Mesodermal cell (in vitro differentiated cells): Measurements from ENCODE around the gene UQCRQ.
"Not testable (repeated sequence)": the region's sequence is repeated elsewhere in the genome, so short reads cannot be mapped to it uniquely, and the experiment has no call there.

Experiments
- H3K27ac ChIP-seq: 2 replicates; pipeline ENCODE4 v1.7.0; 2013; ENCODE audit warnings: mild to moderate bottlenecking, low read depth, low read length, moderate library complexity; ENCODE audit not compliant: severe bottlenecking
- H3K36me3 ChIP-seq: 2 replicates; pipeline ENCODE4 v1.7.1; 2013; ENCODE audit warnings: mild to moderate bottlenecking, low read length, moderate library complexity; ENCODE audit not compliant: control insufficient read depth, insufficient read depth
- H3K4me1 ChIP-seq: one replicate; pipeline ENCODE4 v1.7.1; 2013; ENCODE audit warnings: mild to moderate bottlenecking, low read length; ENCODE audit not compliant: insufficient read depth, control insufficient read depth, poor library complexity, severe bottlenecking
- H3K4me3 ChIP-seq: 2 replicates; pipeline ENCODE4 v1.7.0; 2013; ENCODE audit warnings: low read length, control low read depth, mild to moderate bottlenecking; ENCODE audit not compliant: insufficient read depth, poor library complexity, severe bottlenecking; ENCODE audit errors: extremely low read depth
- H3K9me3 ChIP-seq: 2 replicates; pipeline ENCODE4 v1.7.1; 2013; ENCODE audit warnings: mild to moderate bottlenecking, low read length, moderate library complexity; ENCODE audit not compliant: control insufficient read depth
- WGBS, 2 experiments: methylation state at CpG; one replicate each; pipeline ENCODE4 v1.1.5; 2013; ENCODE audit warnings: missing lambda C conversion rate in 2 of 2; ENCODE audit not compliant: insufficient coverage in 2 of 2; 5-methylcytosine and 5-hydroxymethylcytosine counted together

UQCRQ gene

GRCh38 chr5:132850066-132850465 lies 16.4 kb upstream of the UQCRQ start:
- 82 to 100% methylated on average over 1 of the region's 2 CpGs for WGBS, 2 experiments
- Histone ChIP-seq H3K27ac (no peak overlapping the region), H3K9me3 (no peaks in the 10 kb centered on the region), H3K4me1 (no peaks in the 10 kb centered on the region), H3K36me3 (no peaks in the 10 kb centered on the region), H3K4me3 (no peak overlapping the region)

- no peaks in the 10 kb centered on the region for H3K4me1 ChIP-seq
- 93 to 94% methylated on average over 2 of the region's 3 CpGs for WGBS, 2 experiments
- H3K27ac ChIP-seq: no peak overlapping the region
- H3K36me3 ChIP-seq: no peaks in the 10 kb centered on the region
- no peaks in the 10 kb centered on the region for H3K9me3 ChIP-seq
- no peak overlapping the region for H3K4me3 ChIP-seq
Observed at GRCh38 chr5:132853323-132853722, 13.1 kb upstream of the UQCRQ start.

GRCh38 chr5:132853790-132854189 lies 12.7 kb upstream of the UQCRQ start:
- WGBS, 2 experiments: no CpG with 5 or more reads among the region's 1 CpG
- Histone ChIP-seq H3K4me1 (no peaks in the 10 kb centered on the region), H3K36me3 (no peaks in the 10 kb centered on the region), H3K4me3 (no peak overlapping the region), H3K9me3 (no peaks in the 10 kb centered on the region), H3K27ac (no peak overlapping the region)

- H3K9me3 ChIP-seq: no peaks in the 10 kb centered on the region
- no peaks in the 10 kb centered on the region for H3K36me3 ChIP-seq
- H3K4me1 ChIP-seq: no peaks in the 10 kb centered on the region
- 34 to 46% methylated on average over 2 to 3 of the region's 3 CpGs for WGBS, 2 experiments
- no peak overlapping the region for H3K27ac ChIP-seq
- no peak overlapping the region for H3K4me3 ChIP-seq
Observed at GRCh38 chr5:132854301-132854700, 12.1 kb upstream of the UQCRQ start.

- H3K4me3 ChIP-seq, H3K4me1 ChIP-seq, H3K9me3 ChIP-seq, H3K36me3 ChIP-seq, H3K27ac ChIP-seq: not testable (repeated sequence)
- 96 to 100% methylated on average over 1 to 5 of the region's 5 CpGs for WGBS, 2 experiments
Observed at GRCh38 chr5:132854992-132855391, 11.4 kb upstream of the UQCRQ start.

- 100% methylated on average over 2 of the region's 3 CpGs for WGBS, 2 experiments
- no peaks in the 10 kb centered on the region for H3K9me3 ChIP-seq
- no peaks in the 10 kb centered on the region for H3K4me1 ChIP-seq
- no peaks in the 10 kb centered on the region for H3K36me3 ChIP-seq
- H3K4me3 ChIP-seq: no peak overlapping the region
- no peak overlapping the region for H3K27ac ChIP-seq
Observed at GRCh38 chr5:132856011-132856410, 10.4 kb upstream of the UQCRQ start.

- no peaks in the 10 kb centered on the region for H3K4me1 ChIP-seq
Observed at GRCh38 chr5:132859889-132860437, 6.5 kb upstream of the UQCRQ start.

GRCh38 chr5:132860742-132861141 lies 5.7 kb upstream of the UQCRQ start:
- 68 to 82% methylated on average over 2 to 3 of the region's 5 CpGs for WGBS, 2 experiments

More at GRCh38 chr5:132859889-132860437, 6.5 kb upstream of the UQCRQ start:
- Histone ChIP-seq H3K36me3 (no peaks in the 10 kb centered on the region), H3K27ac (no peak overlapping the region), H3K4me3 (no peak overlapping the region), H3K9me3 (no peaks in the 10 kb centered on the region)
- 100% methylated on average over 1 of the region's 2 CpGs; no CpG with 5 or more reads in 1 of the 2 experiments for WGBS, 2 experiments

GRCh38 chr5:132865668-132866341 lies 637 bp upstream of the UQCRQ start:
- Histone ChIP-seq H3K9me3 (no peaks in the 10 kb centered on the region), H3K36me3 (peaks cover 34% of the 10 kb centered on the region), H3K4me1 (no peaks in the 10 kb centered on the region), H3K4me3 (peak overlapping the region; percentile 78), H3K27ac (peak overlapping the region; percentile 96)
- WGBS, 2 experiments: 38 to 48% methylated on average over 20 to 27 of the region's 30 CpGs

More at GRCh38 chr5:132860742-132861141, 5.7 kb upstream of the UQCRQ start:
- Histone ChIP-seq H3K27ac (no peak overlapping the region), H3K4me1 (no peaks in the 10 kb centered on the region), H3K36me3 (no peaks in the 10 kb centered on the region), H3K4me3 (no peak overlapping the region), H3K9me3 (no peaks in the 10 kb centered on the region)

GRCh38 chr5:132867046-132867451 lies 607 bp downstream of the UQCRQ start:
- WGBS, 2 experiments: 0 to 2% methylated on average over 8 to 12 of the region's 13 CpGs
- Histone ChIP-seq H3K9me3 (no peaks in the 10 kb centered on the region), H3K27ac (peak overlapping the region; percentile 96), H3K4me1 (no peaks in the 10 kb centered on the region), H3K36me3 (peaks cover 45% of the 10 kb centered on the region), H3K4me3 (peak overlapping the region; percentile 78)

- Histone ChIP-seq H3K4me3 (no peak overlapping the region), H3K36me3 (peaks cover 62% of the 10 kb centered on the region), H3K4me1 (no peaks in the 10 kb centered on the region), H3K27ac (no peak overlapping the region), H3K9me3 (no peaks in the 10 kb centered on the region)
- 84% methylated on average over 2 of the region's 4 CpGs; no CpG with 5 or more reads in 1 of the 2 experiments for WGBS, 2 experiments
Observed at GRCh38 chr5:132868754-132869153, 2.3 kb downstream of the UQCRQ start.
